Measurements from ENCODE around the gene ADI1.

DNA sequence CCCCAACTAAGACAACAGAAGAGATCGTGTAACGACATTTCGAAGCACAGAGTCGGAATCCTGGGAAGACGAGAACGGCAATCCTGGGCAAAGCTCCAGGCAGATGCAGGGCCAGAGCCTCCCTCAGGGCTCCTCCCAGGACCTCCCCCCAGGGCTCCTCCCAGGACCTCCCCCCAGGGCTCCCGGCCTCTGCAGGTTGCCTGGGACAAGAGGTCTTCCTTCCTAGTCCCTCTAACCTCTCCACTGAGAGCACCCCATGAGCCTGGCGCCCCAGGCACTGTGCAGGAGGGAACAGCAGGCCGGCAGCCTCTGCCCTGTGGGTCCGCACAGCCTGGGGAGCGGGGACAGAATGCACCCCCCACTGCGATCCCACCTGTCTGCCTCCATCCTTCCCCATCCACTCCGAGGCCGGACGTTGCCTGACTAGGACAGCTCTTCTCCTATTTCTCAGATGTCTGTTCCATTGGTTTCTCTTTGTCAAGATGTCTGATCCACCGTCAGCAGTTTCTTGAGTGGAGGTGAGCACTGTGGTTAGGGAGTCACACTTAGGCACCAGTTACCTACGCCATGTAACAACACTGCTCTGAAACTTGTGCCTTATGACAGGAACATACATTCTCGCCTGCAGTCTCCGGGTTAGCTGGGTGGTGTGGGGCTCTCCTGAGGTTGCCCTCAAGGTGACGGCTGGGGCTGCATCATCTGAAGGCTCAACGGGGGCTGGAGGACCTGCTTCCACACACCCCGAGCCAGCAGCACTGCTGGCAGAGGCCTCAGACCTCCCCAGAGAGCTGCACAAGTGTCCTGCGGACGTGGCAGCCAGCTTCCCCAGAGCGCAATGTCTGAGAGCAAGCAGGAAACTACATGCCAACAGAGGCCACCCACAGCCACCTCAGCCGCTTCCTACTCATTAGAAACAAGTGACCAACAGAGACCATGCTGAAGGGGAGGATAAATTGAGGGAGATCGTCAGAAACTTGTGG is 28.9 kb downstream of the ADI1 start:
- TF ChIP-seq, protein P1, sequence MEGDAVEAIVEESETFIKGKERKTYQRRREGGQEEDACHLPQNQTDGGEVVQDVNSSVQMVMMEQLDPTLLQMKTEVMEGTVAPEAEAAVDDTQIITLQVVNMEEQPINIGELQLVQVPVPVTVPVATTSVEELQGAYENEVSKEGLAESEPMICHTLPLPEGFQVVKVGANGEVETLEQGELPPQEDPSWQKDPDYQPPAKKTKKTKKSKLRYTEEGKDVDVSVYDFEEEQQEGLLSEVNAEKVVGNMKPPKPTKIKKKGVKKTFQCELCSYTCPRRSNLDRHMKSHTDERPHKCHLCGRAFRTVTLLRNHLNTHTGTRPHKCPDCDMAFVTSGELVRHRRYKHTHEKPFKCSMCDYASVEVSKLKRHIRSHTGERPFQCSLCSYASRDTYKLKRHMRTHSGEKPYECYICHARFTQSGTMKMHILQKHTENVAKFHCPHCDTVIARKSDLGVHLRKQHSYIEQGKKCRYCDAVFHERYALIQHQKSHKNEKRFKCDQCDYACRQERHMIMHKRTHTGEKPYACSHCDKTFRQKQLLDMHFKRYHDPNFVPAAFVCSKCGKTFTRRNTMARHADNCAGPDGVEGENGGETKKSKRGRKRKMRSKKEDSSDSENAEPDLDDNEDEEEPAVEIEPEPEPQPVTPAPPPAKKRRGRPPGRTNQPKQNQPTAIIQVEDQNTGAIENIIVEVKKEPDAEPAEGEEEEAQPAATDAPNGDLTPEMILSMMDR (IDR thresholded peaks at IDR 0.05), result no peak
- TF ChIP-seq POLR2A (IDR thresholded peaks at IDR 0.05), result no peak
- TF ChIP-seq POLR2AphosphoS5 (IDR thresholded peaks at IDR 0.05), result no peak

All from breast epithelium (tissue), 3 donors.